ENCODE measurements around the gene FYB1. TPM values are rescaled to one million over a fixed set of nuclear protein-coding genes. Genes with fewer than 3 reads are reported as not detected.

FYB1 gene
- total and polyA plus RNA-seq, 2 experiments from 2014 or later: 1.1 to 2.4 TPM

DNA sequence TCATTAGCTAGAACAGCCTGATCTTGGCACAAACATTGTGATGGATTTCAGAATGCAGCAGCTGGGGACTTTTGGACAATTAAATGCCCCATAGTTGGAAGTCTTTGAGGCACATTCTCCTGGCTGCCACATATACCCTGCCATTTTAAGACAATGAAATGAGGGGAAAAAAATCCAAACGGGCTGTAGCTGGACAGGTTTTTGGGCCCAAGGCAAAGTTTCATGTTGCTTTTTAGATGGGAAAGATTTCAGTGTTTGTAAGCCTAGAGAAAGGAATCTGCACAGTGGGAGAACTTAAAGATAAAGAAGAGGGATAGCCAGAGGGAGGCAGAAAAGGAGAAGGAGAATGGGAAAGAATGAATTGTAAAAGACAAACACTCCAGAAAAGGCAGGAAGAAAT lies 115.1 kb downstream of the FYB1 start:
- Histone ChIP-seq H3K9me3 (ENCODE audit: low read depth) (no peaks in the 10 kb centered on the region), H3K4me3 (no peak overlapping the region), H3K4me1 (ENCODE audit: insufficient read depth) (peaks cover 4% of the 10 kb centered on the region), H3K27me3 (no peaks in the 10 kb centered on the region), H3K27ac (no peak overlapping the region), H3K79me2 (no peaks in the 10 kb centered on the region), H3K9me2 (replicated peaks; ENCODE audit: insufficient read depth) (no peaks in the 10 kb centered on the region), H4K20me1 (ENCODE audit: insufficient read depth, poor library complexity, severe bottlenecking) (no peaks in the 10 kb centered on the region), H3K36me3 (replicated peaks; ENCODE audit: insufficient read depth, low read depth) (no peaks in the 10 kb centered on the region), H3K4me2 (no peak overlapping the region), H2AFZ (no peak overlapping the region)
- WGBS (ENCODE audit: low lambda C conversion rate, missing lambda C conversion rate): 69% methylated on average over 1 of the region's 1 CpG
- DNase-seq (ENCODE audit: low spot score): no peak
- no peak for TF ChIP-seq EZH2phosphoT487 (IDR thresholded peaks at IDR 0.05; ENCODE audit: low read depth, severe bottlenecking, unreplicated experiment)
- no peak for TF ChIP-seq EZH2 (IDR thresholded peaks at IDR 0.05; ENCODE audit: borderline replicate concordance)
- TF ChIP-seq, protein P1, sequence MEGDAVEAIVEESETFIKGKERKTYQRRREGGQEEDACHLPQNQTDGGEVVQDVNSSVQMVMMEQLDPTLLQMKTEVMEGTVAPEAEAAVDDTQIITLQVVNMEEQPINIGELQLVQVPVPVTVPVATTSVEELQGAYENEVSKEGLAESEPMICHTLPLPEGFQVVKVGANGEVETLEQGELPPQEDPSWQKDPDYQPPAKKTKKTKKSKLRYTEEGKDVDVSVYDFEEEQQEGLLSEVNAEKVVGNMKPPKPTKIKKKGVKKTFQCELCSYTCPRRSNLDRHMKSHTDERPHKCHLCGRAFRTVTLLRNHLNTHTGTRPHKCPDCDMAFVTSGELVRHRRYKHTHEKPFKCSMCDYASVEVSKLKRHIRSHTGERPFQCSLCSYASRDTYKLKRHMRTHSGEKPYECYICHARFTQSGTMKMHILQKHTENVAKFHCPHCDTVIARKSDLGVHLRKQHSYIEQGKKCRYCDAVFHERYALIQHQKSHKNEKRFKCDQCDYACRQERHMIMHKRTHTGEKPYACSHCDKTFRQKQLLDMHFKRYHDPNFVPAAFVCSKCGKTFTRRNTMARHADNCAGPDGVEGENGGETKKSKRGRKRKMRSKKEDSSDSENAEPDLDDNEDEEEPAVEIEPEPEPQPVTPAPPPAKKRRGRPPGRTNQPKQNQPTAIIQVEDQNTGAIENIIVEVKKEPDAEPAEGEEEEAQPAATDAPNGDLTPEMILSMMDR (IDR thresholded peaks at IDR 0.05; ENCODE audit: poor library complexity): no peak

DNA sequence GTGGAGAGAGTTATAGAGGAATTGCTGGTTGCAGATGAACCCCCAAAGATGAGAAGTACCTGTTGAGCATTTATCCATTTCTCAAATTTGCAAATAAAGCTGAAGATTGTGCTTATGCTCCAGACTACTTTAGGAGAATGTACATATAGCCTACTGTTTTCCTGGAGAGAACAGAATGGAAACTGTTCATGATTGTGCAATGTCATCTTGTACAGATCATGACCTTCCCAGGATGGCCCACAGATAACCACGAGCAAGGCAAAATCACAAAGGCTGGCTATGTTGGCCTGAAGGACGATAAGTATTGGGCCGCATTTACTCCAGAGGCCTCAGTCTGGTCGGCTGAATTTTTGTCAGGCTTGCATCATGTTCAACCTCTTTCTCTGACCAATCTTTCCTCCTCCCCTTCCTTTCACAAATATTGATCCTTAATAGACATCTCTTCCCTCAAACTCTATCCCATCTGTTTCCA lies 116.6 kb downstream of the FYB1 start:
- peaks cover 4% of the 10 kb centered on the region for H3K4me1 ChIP-seq (ENCODE audit: insufficient read depth)
- H3K27me3 ChIP-seq: no peaks in the 10 kb centered on the region
- TF ChIP-seq EZH2 (IDR thresholded peaks at IDR 0.05; ENCODE audit: borderline replicate concordance): no peak
- no peak for TF ChIP-seq EZH2phosphoT487 (IDR thresholded peaks at IDR 0.05; ENCODE audit: low read depth, severe bottlenecking, unreplicated experiment)
- TF ChIP-seq, protein P1 (IDR thresholded peaks at IDR 0.05; ENCODE audit: poor library complexity): no peak
- no peaks in the 10 kb centered on the region for H3K36me3 ChIP-seq (replicated peaks; ENCODE audit: insufficient read depth, low read depth)
- H3K27ac ChIP-seq: peak overlapping the region; percentile 19
- no peaks in the 10 kb centered on the region for H3K9me3 ChIP-seq (ENCODE audit: low read depth)
- H3K4me2 ChIP-seq: no peak overlapping the region
- 86% methylated on average over 4 of the region's 4 CpGs for WGBS (ENCODE audit: low lambda C conversion rate, missing lambda C conversion rate)
- H4K20me1 ChIP-seq (ENCODE audit: insufficient read depth, poor library complexity, severe bottlenecking): no peaks in the 10 kb centered on the region
- DNase-seq (ENCODE audit: low spot score): no peak
- H3K79me2 ChIP-seq: no peaks in the 10 kb centered on the region
- no peak overlapping the region for H2AFZ ChIP-seq
- no peak overlapping the region for H3K4me3 ChIP-seq
- no peaks in the 10 kb centered on the region for H3K9me2 ChIP-seq (replicated peaks; ENCODE audit: insufficient read depth)

DNA sequence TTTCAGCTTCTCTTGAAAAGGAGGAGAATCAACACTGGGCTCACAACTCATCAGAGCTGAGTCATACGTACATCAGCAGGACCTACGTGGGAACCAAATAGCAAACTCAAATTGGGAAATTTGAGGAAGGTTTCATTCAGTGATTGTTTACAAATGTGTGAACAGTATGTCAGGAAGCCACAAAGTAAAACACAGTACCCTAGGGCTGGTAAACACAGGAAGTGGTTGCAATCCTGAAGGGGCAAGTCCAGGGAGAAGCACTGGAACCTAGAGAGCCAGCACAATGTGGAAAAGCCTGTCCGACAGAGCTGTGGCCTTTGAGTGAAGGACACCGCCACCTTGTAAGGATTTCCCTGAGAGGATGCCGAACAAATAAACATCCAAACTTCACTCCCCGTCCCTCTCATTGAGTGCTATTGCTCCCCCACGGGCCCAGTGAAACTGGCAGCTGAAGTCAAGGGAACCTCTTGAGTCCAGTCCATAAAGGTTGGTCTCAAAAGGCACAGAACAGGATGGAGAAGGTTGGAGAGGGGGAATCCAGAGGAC lies 118.4 kb downstream of the FYB1 start:
- peaks cover 4% of the 10 kb centered on the region for H3K4me1 ChIP-seq (ENCODE audit: insufficient read depth)
- H3K4me2 ChIP-seq: no peak overlapping the region
- no peak for TF ChIP-seq EZH2phosphoT487 (IDR thresholded peaks at IDR 0.05; ENCODE audit: low read depth, severe bottlenecking, unreplicated experiment)
- H3K4me3 ChIP-seq: no peak overlapping the region
- WGBS (ENCODE audit: low lambda C conversion rate, missing lambda C conversion rate): 73% methylated on average over 7 of the region's 7 CpGs
- no peaks in the 10 kb centered on the region for H3K36me3 ChIP-seq (replicated peaks; ENCODE audit: insufficient read depth, low read depth)
- no peaks in the 10 kb centered on the region for H3K9me2 ChIP-seq (replicated peaks; ENCODE audit: insufficient read depth)
- no peaks in the 10 kb centered on the region for H3K79me2 ChIP-seq
- no peak overlapping the region for H2AFZ ChIP-seq
- H4K20me1 ChIP-seq (ENCODE audit: insufficient read depth, poor library complexity, severe bottlenecking): no peaks in the 10 kb centered on the region
- no peak for DNase-seq (ENCODE audit: low spot score)
- no peaks in the 10 kb centered on the region for H3K27me3 ChIP-seq
- H3K9me3 ChIP-seq (ENCODE audit: low read depth): no peaks in the 10 kb centered on the region
- H3K27ac ChIP-seq: no peak overlapping the region

DNA sequence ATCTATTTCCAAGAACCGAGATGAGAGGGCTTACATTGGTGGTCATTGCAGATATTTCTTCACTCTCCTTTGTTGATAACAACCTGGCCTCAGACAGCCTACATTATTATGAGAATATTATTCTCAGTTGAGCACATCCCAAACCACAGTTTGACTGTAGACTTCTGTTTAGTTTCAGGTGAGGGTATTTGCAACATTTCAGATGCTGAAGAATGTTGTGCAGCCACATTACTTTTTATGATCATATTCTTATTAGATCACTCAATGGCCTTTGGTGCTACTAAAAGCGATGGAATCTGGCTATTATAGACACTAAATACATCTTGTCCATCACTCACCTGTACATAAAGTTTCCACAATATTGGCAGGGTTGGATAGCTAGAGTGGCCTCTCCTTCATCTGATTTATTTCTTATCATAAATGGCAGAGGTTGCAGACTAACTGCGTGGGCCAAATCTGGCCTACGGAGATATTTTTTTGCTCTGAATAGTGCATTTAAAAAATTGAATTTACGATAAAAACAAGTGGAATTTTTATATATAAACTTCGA lies 119.0 kb downstream of the FYB1 start:
- no peaks in the 10 kb centered on the region for H4K20me1 ChIP-seq (ENCODE audit: insufficient read depth, poor library complexity, severe bottlenecking)
- no peaks in the 10 kb centered on the region for H3K9me2 ChIP-seq (replicated peaks; ENCODE audit: insufficient read depth)
- no peak for DNase-seq (ENCODE audit: low spot score)
- no peaks in the 10 kb centered on the region for H3K9me3 ChIP-seq (ENCODE audit: low read depth)
- peaks cover 4% of the 10 kb centered on the region for H3K4me1 ChIP-seq (ENCODE audit: insufficient read depth)
- TF ChIP-seq EZH2 (IDR thresholded peaks at IDR 0.05; ENCODE audit: borderline replicate concordance): no peak
- TF ChIP-seq, protein P1 (IDR thresholded peaks at IDR 0.05; ENCODE audit: poor library complexity): no peak
- no peak for TF ChIP-seq EZH2phosphoT487 (IDR thresholded peaks at IDR 0.05; ENCODE audit: low read depth, severe bottlenecking, unreplicated experiment)
- WGBS (ENCODE audit: low lambda C conversion rate, missing lambda C conversion rate): 88% methylated on average over 6 of the region's 6 CpGs
- H3K27me3 ChIP-seq: no peaks in the 10 kb centered on the region
- H3K27ac ChIP-seq: no peak overlapping the region
- H3K79me2 ChIP-seq: no peaks in the 10 kb centered on the region
- no peak overlapping the region for H3K4me3 ChIP-seq
- H3K4me2 ChIP-seq: no peak overlapping the region
- H3K36me3 ChIP-seq (replicated peaks; ENCODE audit: insufficient read depth, low read depth): no peaks in the 10 kb centered on the region
- no peak overlapping the region for H2AFZ ChIP-seq
